HEK293 (cell line): ENCODE results near the gene TBX4.

Experiments used
- CTCF ChIA-PET: fragments of 350-600 bp; formaldehyde crosslinking; extraction: SDS; loops from one replicate; lab custom pipeline; 2021; ENCODE audit warnings: antibody characterized with exemption; lab: Yijun Ruan, JAX
- POLR2A ChIA-PET: fragments of 300-600 bp; formaldehyde crosslinking; extraction: SDS; loops from one replicate; lab custom pipeline; 2020; ENCODE audit warnings: antibody characterized with exemption, inconsistent platforms; lab: Yijun Ruan, JAX
- H3K27ac ChIP-seq: fragments of 200-500 bp; sonication (Bioruptor generic); 2 replicates; pipeline ENCODE4 v1.5.1; 2014; ENCODE audit warnings: low read depth, low read length, control low read depth, inconsistent platforms; ENCODE audit errors: extremely low read depth
- H3K36me3 ChIP-seq, 2 experiments: fragments of 200-500 bp in 1 of 2; sonication (Bioruptor generic) in 1 of 2; 1 replicate in 1 of 2; 2 replicates in 1 of 2; pipeline ENCODE4 v1.5.1; 2014 to 2017; ENCODE audit warnings: inconsistent platforms in 2 of 2, low read length in 2 of 2; ENCODE audit not compliant: control insufficient read depth in 2 of 2, insufficient read depth in 1 of 2
- H3K4me1 ChIP-seq: fragments of 200-500 bp; sonication (Bioruptor generic); 2 replicates; pipeline ENCODE4 v1.5.1; 2014; ENCODE audit warnings: mild to moderate bottlenecking, low read length, inconsistent platforms; ENCODE audit not compliant: control insufficient read depth, insufficient read depth
- H3K4me3 ChIP-seq: 2 replicates; pipeline ENCODE4 v1.5.1; 2011; ENCODE audit warnings: low read depth, mild to moderate bottlenecking, control low read depth, low read length, moderate library complexity
- H3K9me3 ChIP-seq: fragments of 200-500 bp; sonication (Bioruptor generic); 2 replicates; pipeline ENCODE4 v1.5.1; 2014; ENCODE audit warnings: low read depth, low read length, inconsistent platforms; ENCODE audit not compliant: control insufficient read depth, insufficient read depth
- GFI1B ChIP-seq: fragments of 450-650 bp; formaldehyde crosslinking; IDR thresholded peaks from 2 replicates; pipeline ENCODE4 v1.5.1; 2016; ENCODE audit warnings: missing biosample characterization, missing genetic modification characterization
- HOXD13 ChIP-seq: sonication (generic); formaldehyde crosslinking; IDR thresholded peaks from 2 replicates; pipeline ENCODE4 v1.8.0; 2022; ENCODE audit warnings: missing genetic modification reagents, borderline replicate concordance
- KLF17 ChIP-seq: fragments of 450-650 bp; formaldehyde crosslinking; IDR thresholded peaks from 2 replicates; pipeline ENCODE4 v1.5.1; 2016; ENCODE audit warnings: missing biosample characterization, missing genetic modification characterization
- PATZ1 ChIP-seq: fragments of 450-650 bp; formaldehyde crosslinking; IDR thresholded peaks from 2 replicates; pipeline ENCODE4 v1.5.1; 2016; ENCODE audit warnings: missing biosample characterization, missing genetic modification characterization
- PRDM1 ChIP-seq: fragments of 450-650 bp; formaldehyde crosslinking; IDR thresholded peaks from 2 replicates; pipeline ENCODE4; 2016; ENCODE audit warnings: missing biosample characterization, missing genetic modification characterization
- SP2 ChIP-seq: fragments of 450-650 bp; formaldehyde crosslinking; IDR thresholded peaks from 2 replicates; pipeline ENCODE4 v1.5.1; 2016; ENCODE audit warnings: missing biosample characterization, missing genetic modification characterization
- SP7 ChIP-seq: fragments of 450-650 bp; formaldehyde crosslinking; IDR thresholded peaks from 2 replicates; pipeline ENCODE4 v1.5.1; 2016; ENCODE audit warnings: missing biosample characterization, missing genetic modification characterization
- TSHZ1 ChIP-seq: fragments of 450-650 bp; formaldehyde crosslinking; IDR thresholded peaks from 2 replicates; pipeline ENCODE4 v1.5.1; 2016; ENCODE audit warnings: missing biosample characterization, missing genetic modification characterization, borderline replicate concordance
- ZNF292 ChIP-seq: fragments of 450-650 bp; formaldehyde crosslinking; IDR thresholded peaks from 2 replicates; pipeline ENCODE4 v1.5.1; 2016; ENCODE audit warnings: low read depth, missing biosample characterization, missing genetic modification characterization, borderline replicate concordance
- ZNF341 ChIP-seq: fragments of 450-650 bp; formaldehyde crosslinking; IDR thresholded peaks from 2 replicates; pipeline ENCODE4; 2016; ENCODE audit warnings: low read depth, missing biosample characterization, missing genetic modification characterization
- ZNF350 ChIP-seq: fragments of 450-650 bp; formaldehyde crosslinking; IDR thresholded peaks from 2 replicates; pipeline ENCODE4 v1.5.0; 2017; ENCODE audit warnings: missing biosample characterization, mild to moderate bottlenecking, missing genetic modification characterization
- ZNF501 ChIP-seq: fragments of 450-650 bp; formaldehyde crosslinking; IDR thresholded peaks from 2 replicates; pipeline ENCODE4 v1.5.1; 2016; ENCODE audit warnings: missing biosample characterization, missing genetic modification characterization
- ZNF624 ChIP-seq: fragments of 450-650 bp; formaldehyde crosslinking; IDR thresholded peaks from 2 replicates; pipeline ENCODE4 v1.5.1; 2017; ENCODE audit warnings: missing biosample characterization, missing genetic modification characterization
- ZNF747 ChIP-seq: fragments of 450-650 bp; formaldehyde crosslinking; IDR thresholded peaks from 2 replicates; pipeline ENCODE4 v1.5.1; 2016; ENCODE audit warnings: missing biosample characterization, missing genetic modification characterization
- ZNF768 ChIP-seq: fragments of 450-650 bp; formaldehyde crosslinking; IDR thresholded peaks from 2 replicates; pipeline ENCODE4 v1.5.1; 2018; ENCODE audit warnings: missing biosample characterization, mild to moderate bottlenecking, missing genetic modification characterization
- ZXDB ChIP-seq: fragments of 450-650 bp; formaldehyde crosslinking; IDR thresholded peaks from 2 replicates; pipeline ENCODE4 v1.5.1; 2016; ENCODE audit warnings: missing biosample characterization, missing genetic modification characterization

TBX4 gene

GRCh38 chr17:61514491-61514890 is 62.3 kb downstream of the TBX4 start:
- Histone ChIP-seq H3K27ac (no peak overlapping the region), H3K9me3 (no peaks in the 10 kb centered on the region), H3K4me1 (peaks cover 13% of the 10 kb centered on the region), H3K36me3 (no peaks in the 10 kb centered on the region), H3K4me3 (no peak overlapping the region)
- peak; percentile 85 for TF ChIP-seq PRDM1
- TF ChIP-seq ZNF350 (tag by site-specific recombination) = no peak
- TF ChIP-seq TSHZ1 = no peak
- no peak for TF ChIP-seq ZNF624 (tag by site-specific recombination)
- TF ChIP-seq ZNF747 = no peak
- no peak for TF ChIP-seq ZXDB (tag by site-specific recombination)
- CTCF ChIA-PET = interaction anchor here (0.6 to 0.7 kb wide), 2 partner anchors 114 to 124 kb away, joined by 3 to 4 read pairs; no protein-coding TSS in a partner anchor
- POLR2A ChIA-PET = interaction anchor here (0.5 to 1.2 kb wide), 3 partner anchors 11 to 67 kb away, joined by 3 to 6 read pairs (median 5); no protein-coding TSS in a partner anchor

GRCh38 chr17:61517265-61517664 is 65.0 kb downstream of the TBX4 start:
- ChIA-PET CTCF (interaction anchor here (0.5 to 1.4 kb wide), 3 partner anchors 11 to 738 kb away, joined by 3 to 6 read pairs (median 5); no protein-coding TSS in a partner anchor), POLR2A (no interaction called here)
- TF ChIP-seq PATZ1 = no peak
- TF ChIP-seq ZNF292 (tag by site-specific recombination) = no peak
- TF ChIP-seq ZNF501 (tag by site-specific recombination) = no peak
- no peak for TF ChIP-seq ZNF341 (tag by site-specific recombination)
- no peak for TF ChIP-seq GFI1B (tag by site-specific recombination)
- no peak for TF ChIP-seq ZNF624 (tag by site-specific recombination)
- TF ChIP-seq SP2 (tag by site-specific recombination) = no peak
- no peak for TF ChIP-seq KLF17 (tag by site-specific recombination)
- TF ChIP-seq SP7 (tag by site-specific recombination) = no peak
- TF ChIP-seq ZNF768 (tag by site-specific recombination) = no peak
- no peak for TF ChIP-seq HOXD13
- Histone ChIP-seq H3K4me1 (peaks cover 4% of the 10 kb centered on the region; the same call in 1 of the 2 replicates), H3K9me3 (no peaks in the 10 kb centered on the region), H3K27ac (no peak overlapping the region), H3K36me3 (no peaks in the 10 kb centered on the region), H3K4me3 (no peak overlapping the region)
